IMR-90 (cell line): Measurements from ENCODE around the gene KCNQ2. TPM values are rescaled to one million over a fixed set of nuclear protein-coding genes. Genes with fewer than 3 reads are reported as not detected.

Source experiments
- ATAC-seq: fragments of 200-7000 bp; cut with Tn5 transposase; 2 replicates; pipeline ENCODE4 v1.9.1; 2020; ENCODE audit warnings: low read depth, mild to moderate bottlenecking, moderate library complexity
- BruUV-seq: library from RNA; stranded (reverse); fragments of 400-500 nt; replicated peaks from 2 replicates; lab custom pipeline; 2021; lab: Mats Ljungman, UMichigan
- CTCF ChIA-PET: fragments of 300-600 bp; formaldehyde crosslinking; extraction: SDS; loops from one replicate; lab custom pipeline; 2021; ENCODE audit warnings: antibody characterized with exemption; lab: Yijun Ruan, JAX
- POLR2A ChIA-PET: fragments of 300-600 bp; sonication (Branson Sonifier 250); formaldehyde crosslinking; loops from one replicate; lab custom pipeline; 2022; ENCODE audit warnings: antibody characterized with exemption; ENCODE audit not compliant: unreplicated experiment; lab: Charles Lee
- DNase-seq: peaks from one replicate; pipeline ENCODE4 v3.0.0; 2013
- H2AFZ ChIP-seq: replicated peaks from 2 replicates; pipeline ENCODE3; 2013; ENCODE audit warnings: low read length, mild to moderate bottlenecking; ENCODE audit not compliant: poor library complexity
- H2AK5ac ChIP-seq: 2 replicates; pipeline ENCODE4 v1.6.1; 2013; ENCODE audit warnings: low read depth, low read length, inconsistent platforms
- H2AK9ac ChIP-seq: replicated peaks from 2 replicates; pipeline ENCODE3; 2013; ENCODE audit warnings: mild to moderate bottlenecking, low read depth, low read length, moderate library complexity; ENCODE audit not compliant: poor library complexity
- H2BK120ac ChIP-seq: 2 replicates; pipeline ENCODE4 v1.6.1; 2013; ENCODE audit warnings: low read depth, low read length, inconsistent platforms
- H2BK15ac ChIP-seq: 3 replicates; pipeline ENCODE4 v1.6.1; 2013; ENCODE audit warnings: low read depth, low read length, inconsistent platforms
- H2BK20ac ChIP-seq: 2 replicates; pipeline ENCODE4 v1.6.1; 2013; ENCODE audit warnings: low read depth, mild to moderate bottlenecking, inconsistent platforms, low read length, moderate library complexity
- H2BK5ac ChIP-seq: 2 replicates; pipeline ENCODE4 v1.6.1; 2013; ENCODE audit warnings: mild to moderate bottlenecking, low read depth, low read length, inconsistent platforms; ENCODE audit not compliant: poor library complexity, severe bottlenecking
- H3K14ac ChIP-seq: replicated peaks from 2 replicates; pipeline ENCODE4 v1.6.1; 2013; ENCODE audit warnings: low read depth, low read length, inconsistent platforms
- H3K18ac ChIP-seq: 2 replicates; pipeline ENCODE4 v1.6.1; 2013; ENCODE audit warnings: low read depth, low read length, control low read depth
- H3K23ac ChIP-seq: 2 replicates; pipeline ENCODE4 v1.6.1; 2013; ENCODE audit warnings: low read depth, low read length, inconsistent platforms
- H3K27ac ChIP-seq: 2 replicates; pipeline ENCODE4 v1.5.1; 2013; ENCODE audit warnings: mild to moderate bottlenecking, control low read depth, low read length; ENCODE audit not compliant: insufficient read depth
- H3K27me3 ChIP-seq: 2 replicates; pipeline ENCODE4 v1.6.1; 2013; ENCODE audit warnings: low read length; ENCODE audit not compliant: control insufficient read depth, insufficient read depth
- H3K36me3 ChIP-seq: 2 replicates; pipeline ENCODE4 v1.6.1; 2013; ENCODE audit warnings: low read length, mixed read lengths; ENCODE audit not compliant: control insufficient read depth, insufficient read depth
- H3K4ac ChIP-seq: 2 replicates; pipeline ENCODE4 v1.6.1; 2013; ENCODE audit warnings: low read depth, low read length, inconsistent platforms
- H3K4me1 ChIP-seq: 2 replicates; pipeline ENCODE4 v1.6.1; 2013; ENCODE audit warnings: low read length, mixed read lengths; ENCODE audit not compliant: control insufficient read depth, insufficient read depth
- H3K4me2 ChIP-seq: 2 replicates; pipeline ENCODE4 v1.6.1; 2013; ENCODE audit warnings: low read depth, mild to moderate bottlenecking, control low read depth, low read length, moderate library complexity
- H3K4me3 ChIP-seq: 2 replicates; pipeline ENCODE4 v1.5.1; 2013; ENCODE audit warnings: low read depth, mild to moderate bottlenecking, control low read depth, low read length, moderate library complexity; ENCODE audit not compliant: insufficient read depth
- H3K56ac ChIP-seq: 2 replicates; pipeline ENCODE4 v1.6.1; 2013; ENCODE audit warnings: low read length, inconsistent platforms; ENCODE audit not compliant: insufficient read depth; ENCODE audit errors: extremely low read depth
- H3K79me1 ChIP-seq, 2 experiments: 2 replicates each; pipeline ENCODE4 v1.6.1; 2013; ENCODE audit warnings: low read length in 2 of 2, inconsistent platforms in 1 of 2, low read depth in 1 of 2
- H3K9ac ChIP-seq: 2 replicates; pipeline ENCODE4 v1.6.1; 2013; ENCODE audit warnings: low read depth, low read length, control low read depth
- H3K9me1 ChIP-seq: 2 replicates; pipeline ENCODE4 v1.6.1; 2013; ENCODE audit warnings: low read length, inconsistent platforms; ENCODE audit not compliant: insufficient read depth
- H3K9me3 ChIP-seq: 2 replicates; pipeline ENCODE4 v1.6.1; 2013; ENCODE audit warnings: low read length; ENCODE audit not compliant: control insufficient read depth, insufficient read depth
- H4K20me1 ChIP-seq: 2 replicates; pipeline ENCODE4 v1.6.1; 2013; ENCODE audit warnings: low read length, inconsistent platforms; ENCODE audit not compliant: insufficient read depth
- H4K5ac ChIP-seq: 2 replicates; pipeline ENCODE4 v1.6.1; 2013; ENCODE audit warnings: mild to moderate bottlenecking, low read depth, low read length, control low read depth
- H4K8ac ChIP-seq, 2 experiments: 2 replicates each; pipeline ENCODE4 v1.6.1; 2013; ENCODE audit warnings: low read depth in 2 of 2, low read length in 2 of 2, control low read depth in 1 of 2, inconsistent platforms in 1 of 2
- H4K91ac ChIP-seq: 2 replicates; pipeline ENCODE4 v1.6.1; 2013; ENCODE audit warnings: low read depth, low read length, inconsistent platforms; ENCODE audit not compliant: insufficient read depth
- BHLHE40 ChIP-seq: fragments of 150-350 bp; IDR thresholded peaks from 2 replicates; pipeline ENCODE4 v1.6.1; 2016; ENCODE audit warnings: mild to moderate bottlenecking, low read depth, low read length
- FOS ChIP-seq: fragments of 150-350 bp; IDR thresholded peaks from 2 replicates; pipeline ENCODE4 v1.6.1; 2016; ENCODE audit warnings: low read depth, low read length
- MAFK ChIP-seq: IDR thresholded peaks from 2 replicates; pipeline ENCODE4 v1.6.1; 2012; ENCODE audit warnings: low read depth, low read length, improper control_type of control experiment
- RAD21 ChIP-seq: IDR thresholded peaks from 2 replicates; pipeline ENCODE4 v1.6.1; 2012; ENCODE audit warnings: low read length, improper control_type of control experiment
- USF2 ChIP-seq: fragments of 150-350 bp; IDR thresholded peaks from 2 replicates; pipeline ENCODE4 v1.6.1; 2017; ENCODE audit warnings: mild to moderate bottlenecking, antibody characterized with exemption, low read length, low read depth
- whole genome bisulfite sequencing, 2 experiments: methylation state at CpG; one replicate each; pipeline versions ENCODE4 v1.1.5 to v1.1.7; 2013; ENCODE audit warnings: missing lambda C conversion rate in 2 of 2; ENCODE audit not compliant: insufficient read length in 1 of 2; ENCODE audit errors: extremely low coverage in 2 of 2; 5-methylcytosine and 5-hydroxymethylcytosine counted together
- dilution Hi-C: fragments of 300-500 bp; cut with HindIII; formaldehyde crosslinking; loops from one replicate; pipeline ENCODE4 v1.14.3; 2018; ENCODE audit warnings: low sequenced_read_pairs; ENCODE audit not compliant: unreplicated experiment
- in situ Hi-C: fragments of 300-500 bp; cut with MboI; formaldehyde crosslinking; loops from 3 replicates; pipeline ENCODE4 v1.14.3; 2019; ENCODE audit warnings: low sequenced_read_pairs, inconsistent platforms, mixed read lengths
- intact Hi-C: fragments of 100-400 bp; cut with micrococcal nuclease; formaldehyde crosslinking; loops from 2 replicates; pipeline ENCODE4 v1.10.0; 2022
- polyA plus RNA-seq, 3 experiments: library from polyadenylated mRNA; depleted of rRNA; stranded (reverse); fragments of >200 nt; gene quantifications; 2 replicates each; pipeline ENCODE4 v1.2.3, GENCODE V29; 2012; ENCODE audit warnings: low replicate concordance in 1 of 3
- total RNA-seq: library from RNA; depleted of rRNA; stranded (reverse); fragments of >200 nt; gene quantifications from 2 replicates; pipeline ENCODE4 v1.2.3, GENCODE V29; 2012

The KCNQ2 gene
- total and polyA plus RNA-seq, 2 of the 4 experiments (the other 2 are of a cell fraction), result 0.02 TPM; not detected in 1

- H3K4ac ChIP-seq, result no peak overlapping the region
- H4K5ac ChIP-seq, result no peak overlapping the region
- H3K9ac ChIP-seq, result no peak overlapping the region
- H3K9me3 ChIP-seq, result no peaks in the 10 kb centered on the region
- no peak overlapping the region for H3K27ac ChIP-seq
- no peak overlapping the region for H3K23ac ChIP-seq
- H3K79me1 ChIP-seq, result no peaks in the 10 kb centered on the region
- ChIA-PET POLR2A (no interaction called here), CTCF (no interaction called here)
- H2BK20ac ChIP-seq, result no peak overlapping the region
- no peak overlapping the region for H3K4me3 ChIP-seq
- no peak overlapping the region for H3K14ac ChIP-seq
- no peak overlapping the region for H2BK120ac ChIP-seq
- H3K18ac ChIP-seq, result no peak overlapping the region
- no peak overlapping the region for H2AK9ac ChIP-seq
- no peak overlapping the region for H2AFZ ChIP-seq
- ATAC-seq (no peak), DNase-seq (no peak)
- H3K4me2 ChIP-seq, result no peak overlapping the region
- H3K4me1 ChIP-seq, result no peaks in the 10 kb centered on the region
- H3K27me3 ChIP-seq, result peaks cover 7% of the 10 kb centered on the region; the same call in 1 of the 2 replicates
- in situ Hi-C loops, result no loop called here
- no peak overlapping the region for H4K8ac ChIP-seq
- H2BK15ac ChIP-seq, result no peak overlapping the region
- 81% methylated on average over 8 of the region's 23 CpGs; no CpG with 5 or more reads in 1 of the 2 experiments for WGBS, 2 experiments
- TF ChIP-seq MAFK (no peak), BHLHE40 (no peak), USF2 (no peak), FOS (no peak), RAD21 (no peak)
- no peaks in the 10 kb centered on the region for H4K20me1 ChIP-seq
- dilution Hi-C loops, result no loop called here
- no peaks in the 10 kb centered on the region for H3K36me3 ChIP-seq
- BruUV-seq, result no TSS peak
- intact Hi-C loops, result no loop called here
- H3K56ac ChIP-seq, result no peak overlapping the region
- no peaks in the 10 kb centered on the region for H3K9me1 ChIP-seq
- no peak overlapping the region for H2BK5ac ChIP-seq
- no peak overlapping the region for H4K91ac ChIP-seq
- H2AK5ac ChIP-seq, result no peak overlapping the region
These were observed 66.4 kb downstream of the KCNQ2 start for GRCh38 chr20:63406011-63406410.
